GM19240 (cell line): ENCODE results near the gene GALNT7.
"Not testable (repeated sequence)": the region's sequence is repeated elsewhere in the genome, so short reads cannot be mapped to it uniquely, and the experiment has no call there.

ENCODE experiments used
- DNase-seq: peaks from one replicate; pipeline ENCODE4 v3.0.0; 2011; ENCODE audit warnings: low spot score; ENCODE audit not compliant: insufficient read length

The GALNT7 gene

DNA sequence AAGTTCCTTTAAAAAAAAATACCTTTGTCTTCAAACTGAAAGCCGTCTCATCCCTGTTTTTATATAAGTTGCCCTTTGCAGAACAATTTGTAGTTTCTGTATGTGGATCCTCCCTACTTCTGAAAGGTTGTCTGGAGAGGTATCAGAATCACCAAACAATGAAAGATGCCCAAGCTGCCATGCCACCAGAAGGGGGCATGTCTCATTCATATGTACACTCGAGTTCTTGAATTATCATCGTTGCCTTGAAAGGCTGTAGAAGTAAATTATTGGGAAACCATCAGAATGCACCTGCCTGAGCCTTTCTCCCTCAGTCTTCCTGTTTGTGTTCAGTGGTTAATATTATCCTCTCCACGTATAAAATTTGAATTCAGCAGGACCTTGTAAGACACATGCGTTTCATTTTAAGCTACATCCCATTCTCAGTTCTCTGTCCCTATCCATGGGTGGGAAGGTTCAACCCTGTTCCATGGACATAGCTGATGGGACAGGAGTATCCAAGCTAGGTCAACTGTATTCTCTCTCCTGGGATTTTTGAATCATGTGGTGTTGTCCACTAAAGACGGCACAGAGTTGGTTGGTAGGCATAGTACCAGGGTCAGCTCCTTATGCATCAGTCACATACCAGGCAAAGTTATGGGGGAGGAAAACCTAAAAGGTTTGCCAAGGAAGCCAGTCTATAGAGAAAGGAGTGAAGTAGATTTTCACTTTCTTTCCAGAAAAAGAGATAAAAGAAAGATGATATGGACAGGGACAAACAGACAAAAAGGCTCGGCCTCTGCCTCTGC lies 24.0 kb downstream of the GALNT7 start:
- DNase-seq: no peak

GRCh38 chr4:173194157-173194556 lies 25.5 kb downstream of the GALNT7 start:
- no peak for DNase-seq

- no peak for DNase-seq
Measured at GRCh38 chr4:173195109-173195508, 26.5 kb downstream of the GALNT7 start.

DNA sequence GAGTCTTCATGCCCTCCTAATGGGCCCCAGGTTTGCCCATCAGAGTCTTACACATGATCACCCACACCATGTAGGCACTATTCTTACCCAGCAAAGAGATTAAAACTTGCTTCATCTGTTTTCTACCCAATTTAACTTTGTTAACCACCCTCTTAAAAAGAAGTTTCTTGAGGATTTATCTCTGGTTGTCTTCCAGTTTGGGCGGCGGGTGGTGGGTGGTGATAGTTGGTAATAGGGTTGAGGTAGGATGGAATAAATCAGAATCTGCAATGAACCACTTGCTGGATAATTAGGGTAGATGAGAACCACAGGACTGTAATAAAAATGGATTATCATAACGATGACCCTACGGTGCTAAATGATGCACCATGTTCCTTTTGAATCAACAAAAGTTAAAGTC lies 30.9 kb downstream of the GALNT7 start:
- no peak for DNase-seq

DNA sequence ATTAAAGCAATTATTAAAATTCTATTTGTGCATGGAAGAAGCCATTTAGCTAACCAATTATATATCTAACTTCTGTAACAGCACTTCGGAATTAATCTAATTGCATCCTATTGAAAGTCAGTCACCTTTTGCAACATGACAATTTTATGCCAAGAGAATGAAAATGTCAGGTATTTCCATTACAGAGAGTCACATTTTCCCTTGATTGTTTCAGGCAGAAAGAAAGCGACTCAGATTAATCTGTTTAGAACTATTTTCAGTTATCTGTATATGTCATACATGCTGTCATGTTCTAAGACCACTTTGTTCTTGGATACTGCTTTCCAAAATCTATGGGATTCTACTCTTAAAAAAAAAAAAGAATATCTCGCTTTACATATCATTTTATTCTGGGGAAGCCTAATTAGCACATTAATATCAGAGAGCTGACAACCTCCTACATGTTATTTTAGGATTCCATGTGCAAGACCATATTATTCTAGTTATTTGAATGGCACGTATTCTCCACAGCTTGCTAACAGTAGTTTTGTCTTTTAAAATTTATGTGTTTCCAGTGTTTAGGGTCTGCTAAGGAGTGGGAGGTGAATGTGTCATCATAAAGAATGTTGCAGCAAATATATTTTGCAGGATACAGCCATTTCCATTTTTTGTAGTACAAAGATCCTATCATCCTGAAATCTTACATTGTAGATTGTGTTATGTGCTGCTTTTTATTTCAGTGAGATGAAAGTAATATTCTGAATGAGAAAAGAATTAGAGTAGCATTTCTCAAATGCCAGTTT lies 31.7 kb downstream of the GALNT7 start:
- no peak for DNase-seq

DNA sequence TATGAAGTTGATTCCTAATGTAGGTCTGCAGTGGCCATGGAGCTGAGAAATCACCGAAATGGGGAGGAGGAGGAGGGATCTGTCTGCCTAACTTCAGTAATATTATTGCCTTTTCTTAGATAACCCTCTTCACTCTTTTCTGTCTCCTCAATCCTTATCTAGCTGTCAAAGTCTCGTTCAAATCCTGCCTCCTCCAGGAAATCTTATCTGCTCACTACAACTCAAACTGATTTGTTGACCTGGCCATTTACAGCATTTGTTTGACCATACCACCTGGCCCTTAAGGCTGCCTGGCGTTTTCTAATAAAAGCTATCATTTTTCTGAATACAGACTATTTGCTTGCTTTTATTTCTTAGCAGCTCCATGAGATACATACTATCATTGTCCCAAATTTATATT lies 33.8 kb downstream of the GALNT7 start:
- DNase-seq: no peak

DNA sequence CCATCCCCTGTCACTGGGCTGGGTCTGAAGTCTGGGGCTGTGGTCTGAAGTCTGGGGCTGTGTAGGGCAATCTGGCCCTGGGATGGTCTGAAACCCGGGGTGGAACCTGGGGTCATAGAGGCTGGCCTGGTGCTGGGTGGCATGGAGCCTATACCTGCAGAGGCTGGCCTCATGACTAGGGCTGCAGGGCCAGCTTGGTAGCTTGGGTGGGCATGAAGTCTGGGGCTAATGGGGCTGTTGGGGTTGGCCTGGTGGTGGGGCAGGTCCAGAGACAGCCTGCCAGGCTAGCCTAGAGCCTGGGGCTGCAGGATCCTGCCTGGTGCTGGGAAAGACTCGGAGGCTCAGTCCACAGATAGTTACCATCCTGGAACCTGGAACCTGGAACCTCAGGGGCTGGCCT lies 37.0 kb downstream of the GALNT7 start:
- DNase-seq: no peak

DNA sequence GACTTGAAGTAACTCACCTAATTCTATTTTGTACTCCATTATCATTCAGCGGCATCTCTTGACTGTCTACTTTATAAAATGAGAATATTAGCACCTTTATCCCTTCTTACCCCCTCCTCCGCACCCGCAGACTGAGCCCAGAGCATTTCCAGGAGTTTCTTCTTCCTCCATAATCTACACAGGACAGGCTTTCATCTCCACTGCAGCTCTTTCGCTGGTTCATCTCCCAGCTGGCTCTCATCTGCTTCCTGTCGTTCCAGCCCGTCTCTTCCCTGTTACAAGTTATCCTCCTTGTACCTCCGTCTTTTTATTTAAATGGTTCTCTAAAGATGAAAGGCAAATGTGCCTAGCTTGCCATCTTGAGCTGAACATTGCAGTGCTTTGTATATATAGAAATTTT lies 39.8 kb downstream of the GALNT7 start:
- DNase-seq: no peak

GRCh38 chr4:173211222-173211621 lies 42.6 kb downstream of the GALNT7 start:
- no peak for DNase-seq

DNA sequence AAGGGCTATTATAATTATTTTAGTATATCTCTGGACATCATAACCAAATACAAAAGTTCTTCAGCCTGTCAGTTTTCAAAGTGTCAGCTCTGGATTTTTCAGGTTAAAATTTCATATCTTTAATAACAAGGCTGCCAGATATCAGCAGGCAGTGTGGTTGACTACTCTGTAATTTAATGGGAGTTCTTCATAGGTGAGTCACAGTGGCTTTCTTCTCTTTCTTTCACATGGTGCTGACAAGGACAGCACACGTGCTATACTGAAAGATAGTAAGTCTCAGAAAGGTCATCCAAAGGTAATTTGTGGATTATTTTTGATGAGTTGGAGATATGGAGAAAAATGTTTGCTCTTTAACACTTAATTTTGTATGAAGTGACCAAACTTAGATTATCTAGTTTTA lies 43.2 kb downstream of the GALNT7 start:
- no peak for DNase-seq

DNA sequence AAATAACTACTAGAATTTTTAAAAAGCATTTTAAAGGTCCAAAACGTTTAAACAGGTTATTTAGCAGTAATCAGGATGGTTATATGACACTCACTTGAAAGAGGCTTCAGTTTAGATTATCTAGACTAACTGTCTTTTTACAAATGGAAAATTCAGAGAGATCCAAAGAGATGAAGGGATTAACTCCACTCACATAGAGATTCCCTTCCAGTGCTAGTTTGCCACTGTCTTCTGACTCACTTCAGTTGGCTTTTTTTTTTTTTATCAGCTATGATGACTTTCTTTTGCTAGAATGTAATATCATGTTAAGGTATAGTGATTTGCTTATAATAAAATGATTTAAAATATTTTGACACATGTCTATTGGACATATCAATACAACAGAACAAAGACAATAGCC lies 43.8 kb downstream of the GALNT7 start:
- no peak for DNase-seq

DNA sequence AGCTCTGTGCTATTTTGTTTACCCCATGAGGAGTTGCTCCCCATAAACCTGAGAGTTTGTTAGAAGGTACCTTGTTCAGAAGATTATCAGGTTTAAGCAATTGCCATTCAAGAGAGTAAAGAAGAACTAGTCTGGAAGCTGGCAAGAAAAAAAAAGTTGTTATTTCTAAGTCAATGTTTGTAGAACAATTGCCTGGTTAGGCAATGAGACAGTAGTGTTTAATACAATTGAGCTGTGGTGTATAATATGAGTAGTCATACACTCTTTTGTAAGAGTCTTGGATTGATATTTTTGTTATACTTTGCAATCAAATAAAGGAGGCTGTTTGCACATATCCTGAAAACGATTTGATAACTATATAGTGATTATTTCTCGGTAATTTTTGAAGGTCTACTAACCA lies 44.7 kb downstream of the GALNT7 start:
- DNase-seq: no peak

- DNase-seq: no peak
Measured at GRCh38 chr4:173214231-173214630, 45.6 kb downstream of the GALNT7 start.

- DNase-seq: no peak
Measured at GRCh38 chr4:173214661-173215060, 46.0 kb downstream of the GALNT7 start.

DNA sequence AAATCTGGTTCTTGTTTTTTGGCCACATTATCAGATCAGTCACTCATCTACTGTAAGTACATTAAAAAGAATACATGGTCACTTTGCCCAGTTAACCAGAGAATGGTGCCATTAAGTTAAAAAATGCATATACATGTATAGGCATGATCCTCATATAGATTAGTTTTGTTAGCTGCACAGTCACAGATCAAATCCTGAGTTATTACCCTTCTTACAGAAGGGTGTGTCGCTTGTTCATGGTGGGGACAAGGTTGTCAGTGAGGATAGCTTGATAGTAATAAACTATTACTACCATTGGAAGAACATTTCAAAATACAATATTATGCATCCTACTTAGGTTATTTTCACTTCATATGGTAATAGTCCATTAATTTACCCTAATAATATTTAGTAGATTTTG lies 48.5 kb downstream of the GALNT7 start:
- no peak for DNase-seq

DNA sequence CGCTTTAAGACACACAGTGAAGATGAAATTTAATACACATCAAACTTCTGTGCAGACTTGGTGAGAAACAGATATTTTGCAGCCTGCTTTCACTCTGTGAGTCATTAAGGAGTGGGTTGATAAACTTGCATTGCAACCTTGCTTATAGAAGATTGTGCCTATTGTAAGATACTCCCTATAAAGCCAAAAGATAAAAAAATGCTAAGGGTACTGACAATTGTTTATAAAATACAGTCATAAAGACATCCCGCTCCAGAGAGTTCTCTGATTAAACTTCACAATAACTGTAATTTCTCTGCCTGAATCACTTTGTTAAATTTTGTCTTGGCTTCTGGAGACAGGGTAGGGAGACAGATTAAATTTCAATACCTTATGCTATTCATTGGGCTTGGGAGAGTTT lies 49.1 kb downstream of the GALNT7 start:
- no peak for DNase-seq

DNA sequence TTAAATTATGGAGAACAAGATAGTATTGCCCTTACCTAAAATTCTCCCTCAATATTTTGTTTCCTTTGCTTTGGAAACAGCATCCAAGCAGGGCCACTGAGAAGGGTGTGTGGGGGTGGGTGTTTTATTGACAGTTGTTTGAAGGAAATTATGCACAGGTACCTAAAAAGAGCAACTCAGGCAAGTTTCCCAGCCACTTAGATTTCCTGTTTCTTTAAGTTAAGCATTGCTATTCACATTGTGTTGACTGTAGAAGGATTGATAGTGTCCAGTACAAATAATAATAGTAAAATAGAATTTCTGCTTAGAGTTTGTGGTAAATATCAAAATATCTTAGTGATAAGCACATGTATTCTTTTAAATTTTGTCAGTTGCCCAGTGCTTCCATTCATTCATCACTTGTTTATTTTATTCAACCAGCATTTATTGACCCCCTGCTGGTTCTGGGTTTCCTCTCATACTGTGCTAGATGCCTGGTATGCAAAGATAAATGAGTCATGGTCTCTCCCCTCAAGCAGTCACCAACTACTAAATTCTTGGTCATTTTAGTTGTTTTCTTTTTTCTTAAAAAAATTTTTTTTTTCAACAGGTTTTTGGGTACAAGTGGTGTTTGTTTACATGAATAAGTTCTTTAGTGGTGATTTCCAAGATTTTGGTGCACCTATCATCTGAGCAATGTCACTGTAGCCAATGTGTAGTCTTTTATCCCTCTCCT lies 50.0 kb downstream of the GALNT7 start:
- no peak for DNase-seq

DNA sequence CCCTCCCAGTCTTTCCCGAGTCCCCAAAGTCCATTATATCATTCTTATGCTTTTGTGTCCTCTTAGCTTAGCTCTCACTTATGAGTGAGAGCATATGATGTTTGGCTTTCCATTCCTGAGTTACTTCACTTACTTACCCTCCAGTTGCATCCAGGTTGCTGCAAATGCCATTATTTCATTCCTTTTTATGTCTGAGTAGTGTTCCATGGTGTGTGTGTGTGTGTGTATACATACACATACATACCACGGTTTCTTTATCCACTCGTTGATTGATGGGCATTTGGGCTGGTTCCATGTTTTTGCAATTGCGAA lies 50.5 kb downstream of the GALNT7 start:
- not testable (repeated sequence) for DNase-seq

DNA sequence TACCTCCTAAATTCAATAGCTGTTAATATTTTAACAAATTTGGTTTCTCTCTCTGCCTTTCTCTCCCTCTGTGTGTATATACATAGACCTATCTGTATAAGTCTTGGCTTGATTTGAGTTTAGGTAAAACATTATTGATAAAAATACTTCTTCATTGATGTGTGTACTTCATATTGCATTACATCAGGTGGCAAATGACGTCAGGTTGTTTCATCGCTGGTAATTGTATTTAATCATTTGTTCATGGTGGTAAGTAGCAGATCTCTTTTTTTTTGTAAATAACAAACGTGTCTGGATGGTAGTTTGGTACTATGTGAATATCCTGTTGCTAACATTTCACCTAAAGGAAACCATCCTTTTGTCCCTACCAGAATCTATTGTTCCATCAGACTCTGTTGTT lies 55.1 kb downstream of the GALNT7 start:
- no peak for DNase-seq

GRCh38 chr4:173226401-173226888 lies 57.8 kb downstream of the GALNT7 start:
- no peak for DNase-seq

DNA sequence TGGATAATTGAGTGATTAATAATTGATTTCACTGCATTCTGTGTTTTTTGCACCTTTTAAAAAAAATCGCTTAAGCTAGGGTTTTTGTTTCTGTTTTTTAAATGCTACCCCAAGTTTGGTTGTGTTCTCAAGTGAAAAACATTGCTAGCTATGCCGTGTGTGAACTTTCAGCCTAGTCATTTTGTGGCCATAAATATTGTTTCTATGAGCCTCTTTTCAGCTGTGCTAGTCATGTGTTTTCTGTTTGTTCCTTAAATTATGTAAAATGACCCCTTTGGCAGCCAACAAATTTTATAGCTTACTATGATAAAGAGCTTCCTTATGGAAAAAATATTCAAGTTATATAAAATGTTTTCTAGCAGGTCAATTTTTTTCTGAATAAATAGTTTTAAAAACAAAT lies 59.1 kb downstream of the GALNT7 start:
- no peak for DNase-seq

- DNase-seq: no peak
Measured at GRCh38 chr4:173230062-173230461, 61.5 kb downstream of the GALNT7 start.
